ENCODE data around the gene CMTM4. TPM values are rescaled to one million over a fixed set of nuclear protein-coding genes. Genes with fewer than 3 reads are reported as not detected.
A peak's percentile ranks its signal among the peaks of the same experiment; 100 is the strongest.

CMTM4 gene
- total and polyA plus RNA-seq, 5 experiments from 2014 or later: 0.15 to 3.1 (median 1.1) TPM; not detected in 1

DNA sequence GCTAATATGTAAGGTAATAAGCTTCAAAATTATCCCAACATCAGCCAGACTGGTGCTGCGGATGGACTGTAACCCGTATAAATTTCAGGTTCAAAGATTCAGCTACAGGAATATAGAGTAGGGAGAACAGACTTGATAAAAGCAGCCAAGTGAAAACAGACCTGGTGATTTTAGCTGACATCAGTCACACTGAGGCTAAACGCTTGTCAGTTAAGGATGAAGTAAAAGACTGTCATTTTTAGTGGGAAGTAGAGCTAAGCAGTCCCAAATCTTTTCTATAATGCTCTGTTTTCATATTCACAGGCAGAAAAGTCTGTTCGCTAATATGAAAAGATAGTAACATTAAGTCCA, 35.4 kb downstream of the CMTM4 start:
- H3K27ac Mint-ChIP-seq: no peak overlapping the region
- H3K4me1 Mint-ChIP-seq: peaks cover 2 to 7% (median 5%) of the 10 kb centered on the region in 4 donors
- POLR2A ChIA-PET: no interaction called here
- DNase-seq (no peak), ATAC-seq (no peak)
- no peak overlapping the region for H3K4me3 Mint-ChIP-seq
- H3K9me3 Mint-ChIP-seq: no peaks in the 10 kb centered on the region
- H3K27me3 Mint-ChIP-seq: peaks cover 0 to 13% (median 4%) of the 10 kb centered on the region in 5 donors
- H3K36me3 Mint-ChIP-seq: no peaks in the 10 kb centered on the region

- H3K36me3 Mint-ChIP-seq: no peaks in the 10 kb centered on the region
- no peaks in the 10 kb centered on the region for H3K9me3 Mint-ChIP-seq
- H3K27me3 Mint-ChIP-seq: peaks cover 0 to 13% (median 4%) of the 10 kb centered on the region in 5 donors
- POLR2A ChIA-PET: interaction anchor here (0.8 kb wide), 1 partner anchor 9 kb away, joined by 3 read pairs; no protein-coding TSS in a partner anchor
- no peak overlapping the region for H3K4me3 Mint-ChIP-seq
- H3K4me1 Mint-ChIP-seq: peaks cover 2 to 7% (median 5%) of the 10 kb centered on the region in 4 donors
- DNase-seq (no peak), ATAC-seq (no peak)
- no peak overlapping the region for H3K27ac Mint-ChIP-seq
Observed at GRCh38 chr16:66660422-66661209, 35.9 kb downstream of the CMTM4 start.

GRCh38 chr16:66658860-66659190, 37.7 kb downstream of the CMTM4 start:
- Mint-ChIP-seq H3K4me3 (no peak overlapping the region), H3K4me1 (peaks cover 4 to 7% (median 6%) of the 10 kb centered on the region in 4 donors)
- no peak for ATAC-seq

DNA sequence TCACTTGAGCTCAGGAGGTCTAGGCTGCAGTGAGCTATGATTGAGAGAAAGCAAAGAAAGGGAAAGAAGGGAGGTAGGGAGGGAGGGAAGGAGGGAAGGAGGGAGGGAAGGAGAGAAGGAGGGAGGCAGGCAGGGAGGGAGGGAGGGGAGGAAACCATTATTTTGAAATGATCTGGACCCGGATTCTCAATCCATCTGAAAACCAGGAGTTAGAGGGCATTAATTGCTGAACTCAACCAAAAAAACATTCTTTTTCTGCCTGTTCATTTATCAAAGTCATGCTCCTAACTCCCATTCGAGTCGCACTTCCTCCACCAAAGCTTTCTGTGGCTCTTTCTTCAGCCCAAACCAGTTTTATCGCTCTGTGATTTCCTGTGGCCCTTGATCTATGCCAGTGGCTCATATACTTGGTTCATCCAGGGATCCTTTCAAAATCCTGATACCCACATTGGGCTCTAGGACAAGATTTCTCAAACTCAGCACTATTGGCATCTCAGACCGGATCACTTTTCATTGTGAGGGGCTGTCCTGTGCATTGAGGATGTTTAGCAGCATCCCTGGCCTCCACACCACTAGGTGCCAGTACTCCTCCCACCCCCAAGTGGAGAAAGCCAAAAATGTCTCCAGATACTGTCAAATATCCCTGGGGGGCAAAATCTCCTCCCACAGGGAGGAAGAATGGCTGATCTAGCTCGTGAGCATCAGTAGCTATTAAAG, 38.2 kb downstream of the CMTM4 start:
- H3K4me3 Mint-ChIP-seq: no peak overlapping the region
- H3K4me1 Mint-ChIP-seq: peaks cover 4 to 7% (median 6%) of the 10 kb centered on the region in 4 donors
- DNase-seq (no peak), ATAC-seq (no peak)
- H3K36me3 Mint-ChIP-seq: no peaks in the 10 kb centered on the region
- no peaks in the 10 kb centered on the region for H3K9me3 Mint-ChIP-seq
- H3K27me3 Mint-ChIP-seq: peaks cover 0 to 21% (median 9%) of the 10 kb centered on the region in 5 donors
- POLR2A ChIA-PET: no interaction called here
- no peak overlapping the region for H3K27ac Mint-ChIP-seq

More at GRCh38 chr16:66658860-66659190, 37.7 kb downstream of the CMTM4 start:
- Mint-ChIP-seq H3K27me3 (peaks cover 0 to 21% (median 9%) of the 10 kb centered on the region in 5 donors), H3K9me3 (no peaks in the 10 kb centered on the region), H3K27ac (no peak overlapping the region), H3K36me3 (no peaks in the 10 kb centered on the region)
- POLR2A ChIA-PET: no interaction called here
- no peak for DNase-seq

GRCh38 chr16:66656547-66656946, 40.0 kb downstream of the CMTM4 start:
- ATAC-seq (no peak), DNase-seq (no peak)
- H3K4me1 Mint-ChIP-seq: peaks cover 9 to 18% (median 11%) of the 10 kb centered on the region in 4 donors
- no peak overlapping the region for H3K4me3 Mint-ChIP-seq
- no peak overlapping the region for H3K27ac Mint-ChIP-seq
- no peaks in the 10 kb centered on the region for H3K36me3 Mint-ChIP-seq
- POLR2A ChIA-PET: no interaction called here
- H3K9me3 Mint-ChIP-seq: no peaks in the 10 kb centered on the region
- H3K27me3 Mint-ChIP-seq: peaks cover 0 to 21% (median 9%) of the 10 kb centered on the region in 5 donors

GRCh38 chr16:66653581-66654350, 42.8 kb downstream of the CMTM4 start:
- H3K27ac Mint-ChIP-seq: peak overlapping the region in 1 of 10 donors; percentile 56
- DNase-seq (no peak), ATAC-seq (no peak)
- peaks cover 15 to 23% (median 19%) of the 10 kb centered on the region in 4 donors for H3K4me1 Mint-ChIP-seq
- POLR2A ChIA-PET: no interaction called here
- H3K9me3 Mint-ChIP-seq: no peaks in the 10 kb centered on the region
- H3K4me3 Mint-ChIP-seq: no peak overlapping the region
- H3K36me3 Mint-ChIP-seq: no peaks in the 10 kb centered on the region
- peaks cover 0 to 15% (median 9%) of the 10 kb centered on the region in 5 donors for H3K27me3 Mint-ChIP-seq

GRCh38 chr16:66652661-66653360, 43.7 kb downstream of the CMTM4 start:
- Mint-ChIP-seq H3K9me3 (no peaks in the 10 kb centered on the region), H3K36me3 (no peaks in the 10 kb centered on the region), H3K4me3 (no peak overlapping the region), H3K4me1 (peaks cover 12 to 23% (median 18%) of the 10 kb centered on the region in 4 donors), H3K27me3 (peaks cover 0 to 11% (median 9%) of the 10 kb centered on the region in 5 donors), H3K27ac (peak overlapping the region in 1 of 10 donors; percentile 51)
- POLR2A ChIA-PET: interaction anchor here (0.5 kb wide), 1 partner anchor 95 kb away, joined by 3 read pairs; no protein-coding TSS in a partner anchor
- no peak for DNase-seq
- ATAC-seq: no peak

- Mint-ChIP-seq H3K27ac (peak overlapping the region in 2 of 10 donors; percentile 18 to 38), H3K27me3 (peaks cover 0 to 11% (median 9%) of the 10 kb centered on the region in 5 donors), H3K9me3 (no peaks in the 10 kb centered on the region), H3K4me1 (peaks cover 12 to 23% (median 18%) of the 10 kb centered on the region in 4 donors), H3K36me3 (no peaks in the 10 kb centered on the region), H3K4me3 (no peak overlapping the region)
- POLR2A ChIA-PET: interaction anchor here (1.3 to 1.4 kb wide), 3 partner anchors 48 to 178 kb away, joined by 3 to 4 read pairs (median 4); partner anchors contain the start of gene NAE1
- ATAC-seq: no peak
- DNase-seq: no peak
Observed at GRCh38 chr16:66651965-66652364, 44.6 kb downstream of the CMTM4 start.

GRCh38 chr16:66651474-66651765, 45.1 kb downstream of the CMTM4 start:
- H3K27ac Mint-ChIP-seq: peak overlapping the region in 9 of 10 donors; percentile 18 to 84 (median 77)
- H3K9me3 Mint-ChIP-seq: no peaks in the 10 kb centered on the region
- ATAC-seq (no peak), DNase-seq (no peak)
- peaks cover 0 to 10% (median 6%) of the 10 kb centered on the region in 5 donors for H3K27me3 Mint-ChIP-seq
- POLR2A ChIA-PET: interaction anchor here (1.3 to 1.4 kb wide), 3 partner anchors 48 to 179 kb away, joined by 3 to 4 read pairs (median 4); partner anchors contain the start of gene NAE1
- H3K4me3 Mint-ChIP-seq: peak overlapping the region; percentile 70 to 89 (median 78)
- H3K4me1 Mint-ChIP-seq: peaks cover 12 to 23% (median 18%) of the 10 kb centered on the region in 4 donors
- no peaks in the 10 kb centered on the region for H3K36me3 Mint-ChIP-seq

GRCh38 chr16:66650707-66651473, 45.7 kb downstream of the CMTM4 start:
- DNase-seq (peak; percentile 62 to 91 (median 79)), ATAC-seq (peak; percentile 100)
- Mint-ChIP-seq H3K9me3 (no peaks in the 10 kb centered on the region), H3K27ac (peak overlapping the region in 9 of 10 donors; percentile 18 to 84 (median 77)), H3K4me3 (peak overlapping the region; percentile 70 to 89 (median 78)), H3K4me1 (peaks cover 12 to 23% (median 18%) of the 10 kb centered on the region in 4 donors), H3K36me3 (no peaks in the 10 kb centered on the region), H3K27me3 (peaks cover 0 to 10% (median 6%) of the 10 kb centered on the region in 5 donors)
- POLR2A ChIA-PET: interaction anchor here (0.7 to 1.4 kb wide), 4 partner anchors 47 to 179 kb away, joined by 3 to 4 read pairs (median 4); partner anchors contain the start of genes DYNC1LI2 and NAE1

- POLR2A ChIA-PET: no interaction called here
- ATAC-seq (no peak), DNase-seq (no peak)
- Mint-ChIP-seq H3K9me3 (no peaks in the 10 kb centered on the region), H3K4me3 (no peak overlapping the region), H3K4me1 (peaks cover 12 to 23% (median 18%) of the 10 kb centered on the region in 4 donors), H3K27me3 (peaks cover 0 to 9% (median 6%) of the 10 kb centered on the region in 5 donors), H3K36me3 (no peaks in the 10 kb centered on the region), H3K27ac (peak overlapping the region in 2 of 10 donors; percentile 2 to 27)
Observed at GRCh38 chr16:66649636-66650205, 46.8 kb downstream of the CMTM4 start.

All from naive thymus-derived CD8-positive, alpha-beta T cell (primary cell).